SHP77 treated with DMSO at 0.1 percent for 48 hours (cell line): ENCODE results near the gene HOXC5.
A peak's percentile ranks its signal among the peaks of the same experiment; 100 is the strongest.
"Not testable (repeated sequence)": the region's sequence is repeated elsewhere in the genome, so short reads cannot be mapped to it uniquely, and the experiment has no call there.

Source experiments
- DNase-seq: peaks from one replicate; lab custom pipeline; 2025; lab: John Stamatoyannopoulos, UW

Gene HOXC5

GRCh38 chr12:54033980-54034784 is 1.3 kb downstream of the HOXC5 start:
- no peak for DNase-seq

- DNase-seq, result no peak
Measured at GRCh38 chr12:54034785-54035310, 2.0 kb downstream of the HOXC5 start.

GRCh38 chr12:54035568-54036264 is 2.9 kb downstream of the HOXC5 start:
- no peak for DNase-seq

GRCh38 chr12:54036620-54037359 is 3.9 kb downstream of the HOXC5 start:
- DNase-seq, result no peak

- no peak for DNase-seq
Measured at GRCh38 chr12:54037360-54038283, 4.8 kb downstream of the HOXC5 start.

GRCh38 chr12:54038284-54038870 is 5.5 kb downstream of the HOXC5 start:
- no peak for DNase-seq

GRCh38 chr12:54038871-54039414 is 6.1 kb downstream of the HOXC5 start:
- peak; percentile 42 for DNase-seq

GRCh38 chr12:54039417-54040147 is 6.7 kb downstream of the HOXC5 start:
- no peak for DNase-seq

- no peak for DNase-seq
Measured at GRCh38 chr12:54040148-54040494, 7.3 kb downstream of the HOXC5 start.

- DNase-seq, result no peak
Measured at GRCh38 chr12:54040648-54041047, 7.8 kb downstream of the HOXC5 start.

- no peak for DNase-seq
Measured at GRCh38 chr12:54041097-54041690, 8.3 kb downstream of the HOXC5 start.

- not testable (repeated sequence) for DNase-seq
Measured at GRCh38 chr12:54042033-54042432, 9.2 kb downstream of the HOXC5 start.

GRCh38 chr12:54042970-54043853 is 10.4 kb downstream of the HOXC5 start:
- no peak for DNase-seq

GRCh38 chr12:54044425-54045103 is 11.7 kb downstream of the HOXC5 start:
- DNase-seq, result no peak

- DNase-seq, result no peak
Measured at GRCh38 chr12:54045401-54045800, 12.6 kb downstream of the HOXC5 start.

- DNase-seq, result no peak
Measured at GRCh38 chr12:54045868-54046521, 13.1 kb downstream of the HOXC5 start.

GRCh38 chr12:54046809-54047159 is 13.9 kb downstream of the HOXC5 start:
- no peak for DNase-seq
